DOHH2 (cell line): ENCODE results near the gene CALML3.

Experiments
- CTCF ChIP-seq: fragments of 200-600 bp; sonication (generic); IDR thresholded peaks from one replicate; pipeline ENCODE4 v1.5.1; 2014; ENCODE audit warnings: antibody characterized with exemption, mild to moderate bottlenecking, low read depth, low read length; ENCODE audit not compliant: poor library complexity, severe bottlenecking
- EZH2phosphoT487 ChIP-seq: fragments of 200-600 bp; sonication (generic); IDR thresholded peaks from 2 replicates; pipeline ENCODE4 v1.6.1; 2017; ENCODE audit warnings: borderline replicate concordance, mild to moderate bottlenecking, antibody characterized with exemption, low read length, moderate library complexity, mixed read lengths

GRCh38 chr10:5540891-5541290 is 16.1 kb downstream of the CALML3 start:
- TF ChIP-seq EZH2phosphoT487 = no peak
- TF ChIP-seq CTCF = no peak
